Measurements from ENCODE around the gene AGPAT2.

Gene AGPAT2

GRCh38 chr9:136700959-136701667 is 13.9 kb upstream of the AGPAT2 start:
- peak; percentile 37 for DNase-seq (ENCODE audit: low spot score)

GRCh38 chr9:136700304-136700703 is 13.0 kb upstream of the AGPAT2 start:
- no peak for DNase-seq (ENCODE audit: low spot score)

- no peak for DNase-seq (ENCODE audit: low spot score)
Measured at GRCh38 chr9:136698635-136699246, 11.5 kb upstream of the AGPAT2 start.

GRCh38 chr9:136697821-136698526 is 10.7 kb upstream of the AGPAT2 start:
- DNase-seq (ENCODE audit: low spot score): no peak

DNA sequence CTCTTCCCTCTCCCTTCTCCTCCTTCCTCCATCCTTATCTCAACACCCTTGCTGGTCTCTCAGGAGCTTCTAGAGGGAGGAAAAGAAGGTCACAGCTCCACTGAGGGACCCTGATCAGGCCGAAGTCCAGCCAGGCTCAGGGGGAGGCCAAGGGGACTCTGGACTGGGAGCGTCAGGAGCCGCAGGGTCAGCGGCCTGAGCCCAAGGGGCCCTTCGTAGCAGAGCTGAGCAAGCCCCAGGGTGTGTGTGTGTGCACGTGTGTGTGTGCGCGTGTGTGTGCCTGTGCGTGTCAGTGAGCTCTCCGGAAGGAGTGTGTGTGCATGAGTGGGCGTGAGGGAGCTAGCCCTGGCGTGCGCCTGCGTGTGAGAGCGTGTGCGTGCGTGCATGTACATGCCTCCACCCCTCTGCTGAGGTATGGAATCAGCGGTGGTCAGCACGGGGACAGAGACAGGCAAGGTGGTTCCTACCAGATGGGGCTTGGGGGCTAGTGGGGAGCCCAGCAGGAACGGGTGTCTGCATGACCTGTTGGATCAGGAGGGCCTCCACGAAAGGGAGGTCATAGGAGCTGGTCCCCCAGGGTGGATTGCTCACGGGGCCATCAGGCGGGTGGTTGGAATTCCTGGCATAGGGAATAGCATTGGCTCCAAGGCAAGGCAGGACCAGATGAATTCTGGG is 10.0 kb upstream of the AGPAT2 start:
- DNase-seq (ENCODE audit: low spot score): no peak

DNA sequence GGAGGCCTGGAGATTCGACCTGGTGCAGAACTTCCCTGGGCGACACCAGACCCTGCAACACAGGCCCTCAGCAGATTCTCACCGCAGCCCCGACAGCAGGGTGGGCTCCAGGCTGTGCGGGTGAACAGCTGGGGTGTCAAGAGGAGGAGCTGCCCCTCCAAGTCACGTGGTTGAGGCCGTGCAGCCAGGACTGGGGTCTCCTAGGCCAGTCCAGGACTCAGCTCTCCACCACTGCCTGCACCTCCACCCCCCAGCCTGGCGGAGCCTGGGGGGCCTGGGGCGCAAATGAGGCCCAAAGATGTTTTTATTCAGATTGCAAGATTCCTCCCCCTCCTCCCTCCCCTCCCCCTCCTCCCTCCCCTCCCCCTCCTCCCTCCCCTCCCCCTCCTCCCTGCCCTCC is 9.2 kb upstream of the AGPAT2 start:
- DNase-seq (ENCODE audit: low spot score): no peak

DNA sequence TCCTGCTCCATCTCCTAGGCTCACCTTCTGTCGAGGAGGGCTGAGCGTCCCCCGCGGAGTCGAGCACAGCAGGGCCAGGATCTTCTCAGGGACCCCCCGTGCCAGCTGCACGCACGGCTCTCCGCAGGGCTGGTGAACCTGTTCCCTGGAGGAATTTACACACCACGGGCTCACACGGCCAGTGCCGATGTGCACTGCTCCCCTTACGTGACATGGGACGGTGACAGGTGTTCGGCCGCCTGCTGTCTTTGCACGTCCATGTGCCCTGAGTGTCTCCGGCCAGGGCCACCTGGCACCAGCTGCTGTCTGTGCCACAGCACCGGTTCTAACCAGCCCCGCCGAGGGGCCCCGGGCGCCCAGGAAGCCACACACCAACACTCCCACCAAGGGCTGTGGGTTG is 8.7 kb upstream of the AGPAT2 start:
- DNase-seq (ENCODE audit: low spot score): no peak

- no peak for DNase-seq (ENCODE audit: low spot score)
Measured at GRCh38 chr9:136695435-136695895, 8.2 kb upstream of the AGPAT2 start.

- no peak for DNase-seq (ENCODE audit: low spot score)
Measured at GRCh38 chr9:136694872-136695247, 7.6 kb upstream of the AGPAT2 start.

DNA sequence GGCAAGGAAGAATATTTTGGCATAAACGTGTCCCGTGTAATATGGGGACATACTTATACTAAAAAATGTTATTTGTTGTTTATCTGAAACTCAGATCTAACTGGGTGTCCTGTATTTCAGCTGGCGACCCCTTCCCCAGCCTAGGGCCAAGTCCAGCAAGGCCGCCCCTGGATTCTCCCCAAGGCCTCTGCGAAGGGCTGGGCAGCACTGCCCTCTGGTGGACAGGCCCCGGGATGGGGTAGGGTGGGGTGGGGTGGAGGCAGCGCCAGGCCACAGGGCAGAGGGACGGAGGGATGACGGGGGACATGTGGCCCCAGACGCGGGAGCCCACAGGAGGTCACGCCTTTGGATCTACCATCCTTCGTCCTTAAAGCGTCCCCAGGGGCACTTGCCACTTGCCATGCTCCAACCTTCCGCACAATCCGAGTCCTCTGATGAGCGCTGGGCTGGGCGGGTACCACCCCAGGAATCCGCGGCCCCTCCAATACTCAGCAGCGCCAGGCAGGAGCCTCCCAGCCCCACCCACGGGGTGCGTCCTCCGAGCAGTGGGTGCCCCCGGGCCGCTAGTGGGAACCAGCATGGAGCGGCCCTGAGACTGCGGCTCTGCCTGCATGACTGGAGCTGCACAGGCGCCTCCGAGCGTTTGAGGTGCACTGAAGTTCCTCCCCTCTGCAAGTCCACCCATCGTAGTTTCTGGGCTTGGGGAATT is 7.1 kb upstream of the AGPAT2 start:
- no peak for DNase-seq (ENCODE audit: low spot score)

DNA sequence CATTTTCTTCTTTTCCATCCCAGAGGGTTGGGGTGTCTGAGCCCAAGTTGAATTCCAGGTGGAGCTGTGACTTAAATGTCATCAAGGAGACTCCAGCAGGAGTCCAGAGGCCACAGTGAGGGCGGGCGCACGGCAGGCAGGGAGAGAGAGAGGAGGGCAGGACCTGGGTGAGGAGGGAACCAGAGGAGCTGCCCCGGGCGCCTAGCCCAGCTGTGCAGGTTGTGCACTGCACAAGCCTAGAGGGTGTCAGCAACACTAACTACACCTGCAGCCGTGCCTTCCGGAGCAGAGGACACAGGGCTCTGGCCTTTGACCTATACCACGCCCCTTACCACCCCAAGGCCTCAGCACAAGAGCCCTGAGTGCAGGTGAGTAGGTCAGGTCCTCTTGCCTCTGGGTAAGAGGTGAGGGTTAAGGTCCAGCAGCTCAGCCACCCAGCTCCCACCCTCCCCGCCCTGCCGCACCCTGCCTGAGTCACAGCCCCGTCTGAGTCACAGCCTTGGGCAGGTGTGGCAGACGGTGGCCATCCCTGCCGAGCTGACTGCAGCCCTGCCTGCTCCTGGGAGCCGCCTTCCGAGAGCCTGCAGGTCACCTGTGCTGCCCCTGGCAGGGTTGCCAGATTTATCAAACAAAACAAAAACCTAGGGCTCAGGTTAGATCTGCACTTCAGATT is 6.4 kb upstream of the AGPAT2 start:
- peak; percentile 27 for DNase-seq (ENCODE audit: low spot score)

GRCh38 chr9:136693135-136693489 is 5.9 kb upstream of the AGPAT2 start:
- DNase-seq (ENCODE audit: low spot score): no peak

DNA sequence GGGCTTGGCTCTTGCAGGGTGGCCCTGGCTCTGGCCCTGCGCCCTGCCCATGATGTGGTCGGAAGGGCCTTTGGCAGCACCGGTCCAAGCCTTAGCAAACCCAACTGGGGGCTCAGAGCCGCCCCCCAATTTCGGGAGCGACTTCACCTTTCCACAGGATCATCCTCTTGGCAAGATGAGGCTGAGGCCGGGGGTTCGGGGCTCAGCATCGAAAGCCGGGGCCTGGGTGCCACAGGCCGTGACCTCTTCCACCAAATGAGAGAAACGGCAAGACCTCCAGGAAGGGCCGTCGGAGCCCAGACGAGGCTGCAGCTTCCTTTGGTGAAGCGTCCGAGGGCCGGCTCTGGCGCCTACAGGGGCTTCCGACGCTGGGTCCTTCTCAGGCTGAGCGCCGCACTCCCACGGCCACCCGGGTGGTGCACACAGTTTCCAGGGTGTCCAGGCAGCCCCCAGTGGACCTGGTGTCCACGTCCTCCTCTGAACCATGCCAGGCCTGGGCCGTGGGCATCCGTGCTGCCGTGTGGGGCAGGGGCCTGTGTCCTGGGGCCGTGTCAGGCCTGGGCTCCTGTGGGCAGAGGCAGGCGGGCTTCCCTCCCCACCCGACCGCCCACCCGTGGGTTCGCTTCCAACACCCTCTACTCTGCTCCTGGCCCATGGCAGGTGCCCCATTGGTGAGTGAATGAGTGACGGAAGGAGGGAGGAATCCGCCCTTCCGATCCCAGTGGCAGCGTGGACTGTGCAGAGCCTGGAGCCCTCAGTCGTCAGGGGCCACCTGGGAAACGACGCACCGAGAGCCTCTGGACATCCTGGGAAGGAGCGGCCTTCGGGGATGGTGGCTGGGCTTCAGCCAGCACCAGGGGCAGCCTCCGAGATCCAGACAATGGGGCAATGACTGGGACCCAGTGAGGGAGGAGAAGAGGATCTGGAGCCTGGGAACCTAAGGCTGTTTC is 5.2 kb upstream of the AGPAT2 start:
- DNase-seq (ENCODE audit: low spot score): no peak

DNA sequence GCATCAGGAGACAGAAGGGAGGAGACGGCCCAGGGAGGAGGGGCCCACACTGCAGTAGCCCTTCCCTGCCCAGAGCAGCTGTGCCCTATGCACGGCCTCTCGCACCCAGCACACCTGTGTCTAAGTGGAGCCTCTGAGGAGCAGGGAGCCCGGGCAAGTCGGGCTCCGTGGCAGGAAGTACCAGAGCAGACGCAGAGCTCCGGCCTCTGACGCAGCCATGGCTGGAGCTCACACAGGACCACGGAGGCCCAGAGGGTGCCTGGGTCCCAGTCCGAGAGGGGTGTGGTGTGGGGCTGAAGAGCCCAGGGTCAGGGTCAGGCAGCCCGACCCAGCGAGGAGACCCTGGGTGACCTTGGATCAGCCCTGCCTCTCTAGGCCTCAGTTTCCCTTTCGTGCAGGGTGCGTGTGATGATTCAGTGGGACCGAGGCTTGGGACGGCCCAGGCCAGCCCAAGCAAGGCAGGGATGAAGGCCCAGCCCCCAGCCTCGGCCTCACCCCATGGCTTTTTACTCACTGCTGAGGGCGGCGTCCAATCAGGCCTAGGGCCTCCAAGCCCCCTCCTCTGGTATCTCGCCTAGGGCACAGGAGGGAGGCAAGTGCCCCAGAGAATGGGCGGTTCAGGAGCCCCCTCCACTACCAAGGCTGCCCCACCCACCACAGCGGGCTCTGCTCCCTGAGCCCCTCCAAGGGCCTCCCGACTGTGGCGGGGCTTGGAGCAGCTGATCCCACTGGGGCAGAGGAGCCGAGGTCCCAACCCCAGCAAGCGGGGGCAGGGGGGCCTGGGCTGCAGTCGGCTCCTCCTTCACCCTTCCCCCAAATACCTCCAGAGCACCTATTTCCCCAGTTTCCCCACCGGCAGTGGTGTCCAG is 4.3 kb upstream of the AGPAT2 start:
- no peak for DNase-seq (ENCODE audit: low spot score)

GRCh38 chr9:136690806-136691261 is 3.6 kb upstream of the AGPAT2 start:
- DNase-seq (ENCODE audit: low spot score): no peak

- no peak for DNase-seq (ENCODE audit: low spot score)
Measured at GRCh38 chr9:136690104-136690805, 3.0 kb upstream of the AGPAT2 start.

DNA sequence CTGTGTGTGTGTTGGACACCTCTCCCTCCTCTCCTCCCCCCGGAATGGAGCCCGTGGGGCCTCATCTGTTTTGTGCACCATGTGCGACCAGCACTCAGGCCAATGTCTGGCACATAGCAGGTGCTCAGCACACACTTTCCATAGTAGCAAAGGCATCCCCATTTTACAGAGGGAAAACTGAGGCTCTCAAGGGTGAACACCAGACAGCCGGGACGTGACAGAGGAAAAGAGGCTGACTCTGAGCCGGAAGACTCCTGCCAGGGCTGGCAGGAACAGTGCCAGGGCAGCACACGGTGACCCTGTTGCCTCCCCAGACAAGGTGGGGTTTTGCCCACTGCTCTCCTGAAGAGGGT is 1.8 kb upstream of the AGPAT2 start:
- no peak for DNase-seq (ENCODE audit: low spot score)

DNA sequence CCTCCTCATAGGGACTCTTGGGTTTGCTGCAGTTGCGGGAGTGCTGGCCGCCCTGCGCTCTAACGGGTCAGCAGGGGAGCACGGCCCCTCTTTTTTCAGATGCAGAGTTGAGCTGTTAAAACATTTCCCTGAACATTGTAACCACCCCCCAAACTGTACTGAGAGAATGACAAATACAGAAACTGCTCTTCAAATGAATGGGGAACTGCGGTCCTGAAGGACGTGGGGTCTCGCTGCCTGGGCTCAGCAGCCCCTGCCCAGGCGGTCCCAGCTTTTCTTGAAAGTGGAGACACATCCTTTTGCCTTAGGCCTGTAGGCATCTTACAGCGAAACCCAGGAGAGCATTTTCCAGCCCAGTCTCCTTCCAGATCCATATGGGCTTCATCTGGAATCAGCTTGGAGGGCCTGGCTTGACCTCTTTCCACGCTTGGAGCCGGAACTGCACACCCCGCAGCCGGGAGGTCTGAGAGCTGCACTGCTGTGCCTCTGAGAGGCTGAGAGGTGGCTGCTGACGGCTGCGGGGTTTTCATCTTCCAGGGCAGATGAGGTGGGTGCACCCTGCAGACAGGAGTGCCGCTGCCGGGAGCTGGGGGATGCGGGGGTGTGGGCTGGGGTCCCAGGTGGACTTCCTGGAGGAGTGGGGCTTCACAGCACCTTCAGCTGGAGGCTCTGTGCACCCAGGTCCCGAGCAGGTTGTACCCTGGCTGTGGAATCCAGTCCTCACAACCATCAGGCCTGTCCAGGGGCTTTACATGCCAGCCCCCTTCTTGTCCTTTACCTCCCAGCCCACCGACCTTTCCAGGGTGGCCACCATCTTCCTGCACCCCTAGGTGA is 1.2 kb upstream of the AGPAT2 start:
- DNase-seq (ENCODE audit: low spot score): no peak
